Gastrocnemius medialis (tissue), 4 donors: ENCODE measurements around the gene PPIL6. TPM values are rescaled to one million over a fixed set of nuclear protein-coding genes. Genes with fewer than 3 reads are reported as not detected.
"Not testable (repeated sequence)": the region's sequence is repeated elsewhere in the genome, so short reads cannot be mapped to it uniquely, and the experiment has no call there.

Source experiments
- ATAC-seq, 2 donors: fragments of 150-250 bp; one replicate each; pipeline ENCODE4 v1.9.1; 2016
- DNase-seq, 2 donors: peaks; one replicate each; pipeline ENCODE4 v3.0.0-alpha.2; 2019
- H3K27ac ChIP-seq, 4 donors: fragments of 200-600 bp; sonication (generic); 1 replicate in 1 of 4; 2 replicates in 3 of 4; pipeline ENCODE4 v1.5.1; 2016 to 2018; ENCODE audit warnings: mild to moderate bottlenecking in 2 of 4, moderate library complexity in 1 of 4
- H3K27me3 ChIP-seq, 3 donors: fragments of 200-600 bp; sonication (generic) in 2 of 3; 1 replicate in 1 of 3; 2 replicates in 2 of 3; pipeline versions ENCODE4 v1.5.1 to v1.6.0; 2016 to 2019; ENCODE audit warnings: mild to moderate bottlenecking in 1 of 3, moderate library complexity in 1 of 3
- H3K36me3 ChIP-seq, 2 donors: fragments of 200-600 bp; sonication (generic) in 1 of 2; one replicate each; pipeline ENCODE4 v1.5.1; 2017 to 2018
- H3K4me1 ChIP-seq, 2 donors: fragments of 200-600 bp; sonication (generic) in 1 of 2; one replicate each; pipeline ENCODE4 v1.5.1; 2016 to 2017; ENCODE audit warnings: mild to moderate bottlenecking in 2 of 2
- H3K4me3 ChIP-seq, 4 donors: fragments of 200-600 bp; sonication (generic) in 3 of 4; 1 replicate in 1 of 4; 2 replicates in 3 of 4; pipeline ENCODE4 v1.5.1; 2016 to 2019; ENCODE audit warnings: mild to moderate bottlenecking in 2 of 4
- H3K9me3 ChIP-seq, 3 donors: fragments of 200-600 bp; sonication (generic) in 2 of 3; 1 replicate in 1 of 3; 2 replicates in 2 of 3; pipeline ENCODE4 v1.5.1; 2016 to 2019
- CTCF ChIP-seq, 5 experiments: fragments of 450-650 bp in 3 of 5; fragments of 200-600 bp in 2 of 5; sonication (generic) in 2 of 5; IDR thresholded peaks in 4 of 5; conservative IDR thresholded peaks in 1 of 5; 1 replicate in 4 of 5; 2 replicates in 1 of 5; pipeline ENCODE4 v1.5.1; 2016 to 2019; ENCODE audit warnings: antibody characterized with exemption in 5 of 5, mild to moderate bottlenecking in 3 of 5, moderate library complexity in 3 of 5
- POLR2A ChIP-seq, 2 donors: fragments of 450-650 bp; IDR thresholded peaks; one replicate each; pipeline ENCODE4 v1.6.1; 2017; ENCODE audit warnings: antibody characterized with exemption in 2 of 2, mild to moderate bottlenecking in 2 of 2, moderate library complexity in 2 of 2
- in situ Hi-C, 4 donors: fragments of 200-750 bp; cut with MboI; loops; one replicate each; pipeline versions ENCODE4 v1.15.0 to v1.8.0; 2017; ENCODE audit warnings: low sequenced_read_pairs in 4 of 4
- intact Hi-C: fragments of 100-400 bp; cut with DNase I; formaldehyde crosslinking; loops from one replicate; pipeline ENCODE4 v1.15.1; 2023; ENCODE audit warnings: low total_unique reads
- total RNA-seq, 4 donors: library from RNA; depleted of rRNA; stranded (reverse); fragments of >200 nt; gene quantifications; one replicate each; pipeline versions ENCODE4 v1.1.0 to v1.2.3, GENCODE V29; 2016

PPIL6 gene
- total RNA-seq, 4 donors from 2014 or later: 0.64 to 2.9 (median 1.3) TPM

- peaks cover 0 to 47% of the 10 kb centered on the region in 2 donors for H3K36me3 ChIP-seq
- H3K27ac ChIP-seq: peak overlapping the region in 1 of 4 donors; percentile 42
- TF ChIP-seq CTCF (IDR thresholded peaks at IDR 0.05 in 4 of 5, conservative IDR thresholded peaks at IDR 0.05 in 1 of 5) (no peak), POLR2A (IDR thresholded peaks at IDR 0.05) (no peak)
- DNase-seq (no peak), ATAC-seq (peak in 1 of 2 donors; percentile 47)
- H3K4me3 ChIP-seq: no peak overlapping the region
- H3K4me1 ChIP-seq: no peaks in the 10 kb centered on the region
- H3K27me3 ChIP-seq: no peaks in the 10 kb centered on the region
- no peaks in the 10 kb centered on the region for H3K9me3 ChIP-seq
- intact Hi-C loops (no loop called here), in situ Hi-C loops (no loop called here)
These were observed 25.3 kb upstream of the PPIL6 start for GRCh38 chr6:109465772-109466171.

- no peak overlapping the region for H3K4me3 ChIP-seq
- no peak for ATAC-seq
- no peaks in the 10 kb centered on the region for H3K27me3 ChIP-seq
- DNase-seq: no peak
- in situ Hi-C loops: no loop called here
- peaks cover 0 to 26% of the 10 kb centered on the region in 2 donors for H3K36me3 ChIP-seq
- H3K4me1 ChIP-seq: peaks cover 9 to 13% of the 10 kb centered on the region in 2 donors
- no peaks in the 10 kb centered on the region for H3K9me3 ChIP-seq
- no peak overlapping the region for H3K27ac ChIP-seq
- intact Hi-C loops: no loop called here
- TF ChIP-seq CTCF (IDR thresholded peaks at IDR 0.05 in 4 of 5, conservative IDR thresholded peaks at IDR 0.05 in 1 of 5) (no peak), POLR2A (IDR thresholded peaks at IDR 0.05) (no peak)
These were observed 21.5 kb upstream of the PPIL6 start for GRCh38 chr6:109461733-109462526.

GRCh38 chr6:109461205-109461604, 20.8 kb upstream of the PPIL6 start:
- ATAC-seq, H3K27me3 ChIP-seq, intact Hi-C loops, in situ Hi-C loops, H3K9me3 ChIP-seq, DNase-seq, H3K4me3 ChIP-seq, H3K27ac ChIP-seq: not testable (repeated sequence)
- H3K36me3 ChIP-seq: peaks cover 0 to 22% of the 10 kb centered on the region in 2 donors
- H3K4me1 ChIP-seq: peaks cover 16 to 20% of the 10 kb centered on the region in 2 donors

GRCh38 chr6:109460161-109460829, 19.9 kb upstream of the PPIL6 start:
- ATAC-seq (no peak), DNase-seq (no peak)
- H3K27ac ChIP-seq: no peak overlapping the region
- H3K9me3 ChIP-seq: no peaks in the 10 kb centered on the region
- H3K27me3 ChIP-seq: no peaks in the 10 kb centered on the region
- no peak overlapping the region for H3K4me3 ChIP-seq
- in situ Hi-C loops (no loop called here), intact Hi-C loops (no loop called here)
- TF ChIP-seq POLR2A (IDR thresholded peaks at IDR 0.05) (no peak), CTCF (IDR thresholded peaks at IDR 0.05 in 4 of 5, conservative IDR thresholded peaks at IDR 0.05 in 1 of 5) (no peak)
- H3K4me1 ChIP-seq: peaks cover 18 to 24% of the 10 kb centered on the region in 2 donors
- peaks cover 0 to 12% of the 10 kb centered on the region in 2 donors for H3K36me3 ChIP-seq
